ENCODE data around the gene TMEFF2.

The TMEFF2 gene

DNA sequence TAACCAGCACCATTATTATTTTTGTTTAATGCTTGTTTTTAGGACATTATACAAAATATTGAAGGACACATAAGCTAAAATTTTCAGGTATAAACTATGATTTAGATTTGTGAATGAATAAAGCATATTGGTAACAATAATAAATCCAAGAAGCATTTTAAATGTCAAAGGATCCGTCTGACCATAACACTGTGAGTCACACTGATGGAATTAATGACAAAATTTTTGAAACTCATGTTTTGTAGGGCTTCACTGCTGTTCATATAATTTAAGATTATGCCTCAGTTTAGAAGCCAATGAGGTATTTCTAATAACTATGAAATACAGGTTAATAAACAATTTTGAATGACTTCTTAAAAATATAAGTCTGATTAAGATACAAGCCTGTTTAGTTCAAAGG, 124.6 kb downstream of the TMEFF2 start:
- no peak for DNase-seq (ENCODE audit: low read depth in 1 of 2, low spot score in 1 of 2)

DNA sequence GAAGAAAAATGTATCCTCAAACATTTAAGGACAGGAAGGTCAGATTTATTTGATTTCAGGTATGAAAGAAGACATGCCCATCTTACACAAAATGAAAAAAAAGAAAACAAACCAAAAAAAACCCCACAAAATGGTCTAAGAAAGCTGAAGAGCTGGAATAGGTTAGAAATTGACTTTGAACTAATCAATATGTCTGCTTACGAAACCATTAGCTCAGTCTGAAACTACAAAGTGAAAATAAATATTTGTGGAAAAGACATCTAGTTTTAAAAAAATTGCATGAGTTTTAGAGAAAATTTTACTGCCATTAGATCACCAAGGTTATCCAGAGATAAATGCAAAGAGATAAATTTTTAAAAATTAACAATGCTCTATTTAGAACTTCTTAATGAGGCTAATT, 125.3 kb downstream of the TMEFF2 start:
- no peak for DNase-seq (ENCODE audit: low read depth in 1 of 2, low spot score in 1 of 2)

DNA sequence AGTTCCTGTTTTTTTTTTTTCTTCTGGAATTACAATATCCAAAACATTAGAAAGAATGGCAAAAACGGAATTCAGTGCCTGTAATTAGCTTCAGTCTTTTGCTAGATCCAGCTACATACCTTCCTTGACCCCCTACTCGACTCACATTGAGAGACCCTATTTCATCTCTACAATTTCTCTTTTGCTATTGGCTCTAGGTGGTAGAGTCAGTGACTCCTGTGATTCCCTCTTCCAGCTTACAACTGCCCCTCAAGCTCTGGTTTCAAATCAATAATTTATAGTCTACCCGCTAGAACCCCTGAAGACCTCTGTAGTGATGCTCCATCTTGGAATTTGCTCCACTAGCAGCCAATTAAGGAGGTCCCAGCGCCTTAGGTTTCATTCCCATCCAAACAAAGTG, 125.8 kb downstream of the TMEFF2 start:
- DNase-seq (ENCODE audit: low read depth in 1 of 2, low spot score in 1 of 2) = no peak

DNA sequence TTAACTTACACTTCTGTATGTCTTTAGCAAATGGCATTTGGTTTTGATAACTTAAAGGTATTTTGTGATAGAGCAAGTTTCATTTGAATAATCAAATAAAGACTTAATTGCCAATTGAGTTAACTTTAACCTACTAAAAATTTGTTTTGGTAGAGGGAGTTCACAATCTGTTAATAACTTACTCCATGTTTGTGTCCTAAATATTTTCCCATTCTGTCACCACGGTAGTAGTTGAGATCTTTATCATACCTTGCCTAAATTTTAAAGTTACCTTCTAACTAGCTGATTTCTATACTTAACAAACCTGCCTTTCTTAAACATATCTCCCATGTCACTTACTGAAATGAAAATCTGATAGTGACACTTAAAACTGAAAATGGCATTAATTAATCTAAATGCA, 127.1 kb downstream of the TMEFF2 start:
- no peak for DNase-seq (ENCODE audit: low read depth in 1 of 2, low spot score in 1 of 2)

DNA sequence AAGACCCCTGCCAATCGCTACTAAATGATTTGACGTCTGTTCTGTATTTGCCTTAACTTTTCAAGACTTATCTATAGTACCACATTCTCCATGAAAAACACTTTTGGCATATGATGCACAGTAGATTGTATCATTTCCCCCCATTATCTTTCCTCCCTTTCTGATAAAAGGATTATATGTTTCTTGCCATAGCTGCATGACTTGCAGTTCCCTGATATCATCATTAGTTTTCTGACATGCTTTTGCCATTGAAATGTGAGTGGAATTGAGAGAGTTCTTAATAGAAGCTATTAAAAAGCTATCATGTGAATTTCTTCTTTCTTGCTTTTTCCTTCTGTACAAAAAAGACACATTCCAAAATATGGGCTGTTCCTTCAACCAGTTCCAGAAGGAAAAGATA, 130.3 kb downstream of the TMEFF2 start:
- DNase-seq (ENCODE audit: low read depth in 1 of 2, low spot score in 1 of 2) = no peak

DNA sequence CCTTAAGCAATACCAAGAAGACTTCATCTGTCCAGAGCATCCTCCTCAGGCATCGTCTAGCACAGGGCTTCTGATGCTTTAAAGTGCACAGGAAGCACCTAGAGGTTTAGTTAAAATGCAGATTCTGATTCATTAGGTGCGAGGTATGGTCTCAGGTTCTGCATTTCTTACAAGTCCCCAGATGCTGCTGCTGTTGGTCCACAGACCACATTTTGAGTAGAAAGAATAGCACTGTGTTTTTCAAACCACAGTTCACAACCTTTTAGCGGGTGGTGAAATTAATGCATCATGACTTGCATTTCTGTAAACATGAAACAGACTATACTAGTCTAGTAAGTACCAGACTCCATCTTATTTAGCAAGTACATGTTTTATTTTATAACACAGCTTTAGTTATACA, 134.6 kb downstream of the TMEFF2 start:
- no peak for DNase-seq (ENCODE audit: low read depth in 1 of 2, low spot score in 1 of 2)

DNA sequence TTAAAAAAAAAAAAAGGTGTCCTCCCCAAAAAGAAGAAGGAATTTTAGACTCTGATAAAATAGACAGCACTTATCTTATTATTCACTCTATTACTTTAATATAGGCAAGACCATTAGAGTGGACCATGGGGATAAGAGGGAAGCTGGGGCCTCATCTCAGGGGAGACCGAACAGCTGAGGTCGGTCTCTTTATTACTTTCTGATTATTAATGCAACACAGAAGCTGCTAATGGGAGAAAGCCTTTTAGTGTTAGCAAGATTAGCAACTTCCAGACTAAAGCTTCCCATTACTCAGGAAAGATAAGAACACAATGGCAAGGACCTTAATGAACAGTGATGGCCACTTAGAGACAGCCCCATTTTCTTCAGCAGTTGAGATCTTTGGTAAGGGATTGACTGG, 135.5 kb downstream of the TMEFF2 start:
- DNase-seq (ENCODE audit: low read depth in 1 of 2, low spot score in 1 of 2) = no peak

DNA sequence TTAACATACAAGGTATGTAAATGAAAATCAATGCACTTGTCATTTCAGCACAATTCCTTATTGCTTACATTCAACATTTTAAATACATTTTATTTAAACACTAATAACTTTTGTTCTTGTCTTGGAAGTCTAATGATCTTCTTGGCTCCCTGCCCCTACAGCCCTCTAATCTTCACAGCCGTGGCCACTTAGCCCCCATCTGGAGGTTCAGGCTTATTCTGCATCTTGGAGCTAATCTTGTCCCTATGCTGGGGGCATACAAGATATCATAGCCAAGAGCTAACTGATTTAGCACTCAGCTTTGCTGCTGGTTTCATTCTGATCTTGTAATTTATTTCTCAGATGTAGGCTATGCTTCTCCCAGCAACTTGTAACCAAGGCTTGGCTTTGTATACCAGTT, 140.8 kb downstream of the TMEFF2 start:
- DNase-seq (ENCODE audit: low read depth in 1 of 2, low spot score in 1 of 2) = no peak

DNA sequence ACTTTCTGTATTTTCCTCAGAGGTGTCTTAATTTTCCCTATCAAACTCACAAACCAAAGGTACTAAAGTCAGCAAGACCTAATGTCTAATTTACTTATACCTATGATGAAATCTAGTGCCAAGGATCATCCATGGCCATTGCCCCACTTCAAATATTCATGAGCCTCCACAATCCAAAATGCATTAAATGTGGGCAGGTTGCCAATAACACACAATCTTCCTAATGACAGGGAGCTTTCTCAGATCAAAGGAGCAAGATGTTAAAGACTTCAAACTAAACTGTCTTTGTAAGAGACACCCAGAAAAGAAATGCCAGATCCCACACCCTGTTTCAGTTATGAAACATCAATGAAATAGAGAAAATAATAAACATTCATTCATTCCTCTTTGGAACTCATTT, 143.2 kb downstream of the TMEFF2 start:
- DNase-seq (ENCODE audit: low read depth in 1 of 2, low spot score in 1 of 2) = no peak

DNA sequence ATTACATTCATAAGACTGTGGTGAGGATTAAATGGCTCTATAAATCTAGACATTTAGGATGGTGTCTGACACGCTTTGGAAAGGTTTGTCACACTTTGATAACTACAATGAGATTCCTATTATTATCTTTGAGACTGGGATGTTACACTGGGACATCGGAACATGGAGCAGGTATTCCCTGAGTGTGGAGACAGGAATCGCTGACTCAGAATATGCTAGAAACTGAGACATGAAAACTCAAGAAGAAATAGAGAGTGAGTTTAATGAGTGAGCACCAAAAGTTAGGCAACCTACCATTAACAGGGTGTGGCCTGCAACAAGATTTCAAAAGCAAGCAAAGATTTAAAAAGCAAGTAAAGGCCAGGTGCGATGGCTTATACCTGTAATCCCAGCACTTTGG, 145.4 kb downstream of the TMEFF2 start:
- no peak for DNase-seq (ENCODE audit: low read depth in 1 of 2, low spot score in 1 of 2)

DNA sequence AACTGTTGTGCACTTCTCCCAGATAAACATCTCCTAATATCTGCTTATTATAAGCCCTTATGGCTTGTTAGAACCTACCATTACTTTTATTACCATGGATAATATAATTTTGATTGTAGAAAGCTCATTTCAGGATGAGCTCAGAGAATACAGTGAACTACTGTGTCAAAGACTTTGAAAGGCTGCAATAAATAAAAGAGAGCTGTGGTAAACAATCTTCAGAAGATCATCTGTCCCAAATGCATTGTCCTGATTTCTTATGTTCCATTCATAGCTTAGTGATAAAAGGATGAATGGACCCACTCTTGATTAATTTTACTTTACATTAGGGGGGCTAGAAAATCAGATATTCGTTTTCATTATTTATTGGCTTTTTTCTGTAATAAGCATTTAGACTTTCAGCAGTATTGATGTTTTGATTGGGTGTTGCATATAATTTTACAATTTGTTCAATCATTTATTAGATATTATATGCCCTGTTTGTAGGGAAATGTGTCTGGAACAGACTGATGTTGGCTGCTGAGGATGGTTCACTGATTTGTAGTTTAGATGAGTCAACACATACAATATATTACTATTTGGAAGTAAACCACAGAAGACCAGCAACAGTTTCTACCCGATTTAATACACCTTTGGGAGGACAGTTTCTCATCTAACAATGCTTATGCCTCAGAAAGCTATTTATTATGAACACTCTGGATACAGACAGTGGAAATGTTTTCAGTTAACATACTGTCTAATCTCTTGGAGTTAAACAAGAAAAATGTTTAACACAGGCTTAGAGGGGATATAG, 147.2 kb downstream of the TMEFF2 start:
- DNase-seq (ENCODE audit: low read depth in 1 of 2, low spot score in 1 of 2) = no peak

DNA sequence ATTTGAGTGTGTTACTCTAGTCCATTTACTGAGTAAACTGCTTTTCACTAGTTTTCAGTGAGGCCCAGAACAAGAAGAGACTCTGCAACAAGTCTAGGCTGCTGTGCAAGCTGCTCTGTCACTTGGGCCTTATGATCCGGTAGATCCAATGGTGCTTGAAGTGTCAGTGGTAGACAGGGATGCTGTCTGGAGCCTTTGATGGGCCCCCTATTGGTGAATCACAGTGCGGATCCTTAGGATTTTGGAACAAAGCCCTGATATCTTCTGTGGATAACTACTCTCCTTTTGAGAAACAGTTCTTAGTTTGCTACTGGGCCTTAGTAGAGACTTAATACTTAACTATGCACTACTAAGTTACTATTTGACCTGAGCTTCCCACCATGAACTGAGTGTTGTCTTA, 150.2 kb downstream of the TMEFF2 start:
- no peak for DNase-seq (ENCODE audit: low read depth in 1 of 2, low spot score in 1 of 2)

DNA sequence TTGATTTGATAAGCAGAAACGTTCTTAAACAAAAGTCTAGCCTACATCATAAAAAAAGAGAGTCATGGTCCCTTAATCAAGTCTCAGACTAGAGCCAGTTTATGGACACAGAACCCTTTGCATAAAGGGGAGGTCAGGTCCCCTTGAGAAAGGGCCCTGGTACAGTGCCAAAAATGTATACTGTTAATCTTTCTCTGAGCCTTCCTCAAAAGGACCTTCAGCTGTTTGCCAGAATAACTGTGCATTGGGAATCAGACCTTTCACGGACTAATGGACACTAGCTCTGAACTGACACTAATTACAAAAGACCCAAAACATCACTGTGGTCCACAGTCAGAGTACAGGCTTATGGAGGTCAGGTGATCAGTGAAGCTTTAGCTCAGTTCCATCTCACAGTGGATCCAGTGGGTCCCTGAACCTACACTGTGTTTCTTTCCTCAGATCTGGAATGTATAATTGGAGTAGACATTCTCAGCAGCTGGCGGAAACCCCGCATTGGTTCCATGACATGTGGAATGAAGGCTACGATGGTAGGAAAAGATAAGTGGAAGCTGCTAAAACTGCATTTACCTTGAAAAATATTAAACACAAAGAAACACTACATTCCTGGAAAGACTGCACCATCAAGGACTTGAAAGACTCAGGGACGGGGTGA, 151.4 kb downstream of the TMEFF2 start:
- no peak for DNase-seq (ENCODE audit: low read depth in 1 of 2, low spot score in 1 of 2)

DNA sequence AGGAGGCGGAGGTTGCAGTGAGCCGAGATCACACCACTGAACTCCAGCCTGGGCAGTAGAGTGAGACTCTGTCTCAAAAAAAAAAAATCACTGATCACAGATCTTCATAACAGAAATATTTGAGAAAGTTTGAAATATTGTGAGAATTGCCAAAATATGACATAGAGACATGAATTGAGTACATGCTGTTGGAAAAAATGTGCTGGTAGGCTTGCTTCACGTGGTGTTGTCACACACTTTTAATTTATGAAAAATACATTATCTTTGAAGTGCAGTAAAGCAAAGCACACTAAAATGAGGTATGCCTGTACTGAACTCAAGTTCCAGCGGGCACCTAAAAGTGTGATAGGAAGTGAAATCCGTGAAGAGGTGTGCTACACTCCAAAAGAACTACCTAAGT, 152.6 kb downstream of the TMEFF2 start:
- no peak for DNase-seq (ENCODE audit: low read depth in 1 of 2, low spot score in 1 of 2)

DNA sequence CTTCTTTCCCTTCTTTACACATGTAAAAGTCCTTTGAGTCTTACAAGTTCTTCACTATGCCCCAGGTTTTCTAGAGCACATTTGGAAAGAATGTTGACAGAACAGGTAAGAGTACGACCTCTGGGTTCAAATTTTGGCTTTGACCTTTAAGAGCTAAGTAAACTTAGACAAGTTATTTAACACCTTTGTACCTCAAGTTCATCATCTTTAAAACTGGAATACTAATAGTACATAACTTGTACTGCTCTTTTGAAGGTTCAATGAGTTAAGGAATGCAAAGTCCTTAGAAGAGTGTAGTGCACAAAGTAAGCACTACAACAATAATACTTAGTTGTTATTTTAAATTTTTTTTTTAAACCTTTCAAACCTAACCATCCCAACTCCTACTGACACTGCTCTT, 156.6 kb downstream of the TMEFF2 start:
- no peak for DNase-seq (ENCODE audit: low read depth in 1 of 2, low spot score in 1 of 2)

DNA sequence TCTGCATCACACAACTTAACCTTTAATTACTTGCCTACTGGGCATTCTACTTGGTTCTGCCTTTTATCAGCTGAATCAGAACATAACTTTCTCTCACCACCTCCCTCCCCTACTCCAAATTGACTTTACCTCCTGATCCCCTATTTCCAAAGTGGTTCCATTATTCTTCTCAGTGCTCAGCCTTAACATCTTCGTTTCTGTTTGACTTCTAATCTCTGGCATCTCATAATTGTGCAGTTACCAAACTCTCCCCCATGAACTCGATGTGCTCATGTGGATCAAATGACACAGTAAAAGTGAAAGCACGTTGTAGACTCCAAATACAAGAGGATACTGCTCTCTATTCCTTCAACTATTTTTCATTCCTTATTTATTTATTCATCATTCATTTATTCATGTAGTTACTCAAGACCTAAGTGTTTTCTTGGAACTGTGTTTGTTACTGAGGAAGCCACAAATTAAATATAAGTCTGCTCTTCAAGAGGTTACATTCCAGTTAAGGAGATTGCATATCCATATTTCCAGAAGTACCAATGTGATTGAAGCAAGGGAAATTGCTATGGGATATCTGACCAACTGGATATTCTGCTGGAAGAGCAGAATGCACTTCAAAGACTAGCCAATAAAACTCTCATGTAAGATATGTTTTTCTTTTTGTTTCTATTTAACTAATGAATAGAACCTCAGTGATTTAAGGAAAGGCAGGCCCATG, 158.8 kb downstream of the TMEFF2 start:
- DNase-seq (ENCODE audit: low read depth in 1 of 2, low spot score in 1 of 2) = no peak

DNA sequence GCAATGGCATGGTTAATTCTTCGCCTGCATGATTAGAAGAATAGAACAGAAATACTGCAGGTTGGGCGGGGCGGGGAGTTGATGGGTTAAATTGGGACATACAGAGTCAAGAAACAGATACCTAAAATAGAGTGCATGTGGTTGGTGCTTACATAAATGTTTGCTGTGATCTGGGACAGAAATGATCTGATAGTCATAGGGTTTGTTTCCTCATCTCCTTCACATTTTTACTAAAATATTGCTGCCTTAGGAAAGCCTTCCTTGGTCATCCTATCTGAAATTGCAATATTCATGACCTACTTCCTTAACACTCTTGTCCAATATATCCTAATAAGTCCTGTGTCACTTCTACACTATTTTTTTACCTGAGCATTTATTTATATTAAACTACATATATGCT, 163.9 kb downstream of the TMEFF2 start:
- DNase-seq (ENCODE audit: low read depth in 1 of 2, low spot score in 1 of 2) = no peak

DNA sequence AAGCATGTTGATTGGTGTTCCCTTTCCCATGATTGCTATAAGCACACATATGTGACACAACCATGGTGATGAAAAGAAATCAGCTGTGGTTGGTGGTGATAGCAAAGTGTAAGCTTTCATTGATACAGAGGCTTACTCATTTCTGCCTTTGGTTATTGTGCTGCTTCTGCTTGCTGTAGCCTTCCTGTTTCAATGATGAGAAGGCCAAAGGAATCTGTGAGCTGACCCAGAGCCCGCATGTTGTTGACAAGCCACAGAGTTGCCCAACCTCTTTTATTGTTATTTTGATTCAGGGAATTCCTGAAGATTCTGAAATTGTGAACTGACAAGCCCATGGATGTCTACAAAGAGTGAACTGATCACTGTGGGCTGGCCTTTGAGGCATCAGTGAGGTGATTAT, 164.4 kb downstream of the TMEFF2 start:
- DNase-seq (ENCODE audit: low read depth in 1 of 2, low spot score in 1 of 2) = no peak

DNA sequence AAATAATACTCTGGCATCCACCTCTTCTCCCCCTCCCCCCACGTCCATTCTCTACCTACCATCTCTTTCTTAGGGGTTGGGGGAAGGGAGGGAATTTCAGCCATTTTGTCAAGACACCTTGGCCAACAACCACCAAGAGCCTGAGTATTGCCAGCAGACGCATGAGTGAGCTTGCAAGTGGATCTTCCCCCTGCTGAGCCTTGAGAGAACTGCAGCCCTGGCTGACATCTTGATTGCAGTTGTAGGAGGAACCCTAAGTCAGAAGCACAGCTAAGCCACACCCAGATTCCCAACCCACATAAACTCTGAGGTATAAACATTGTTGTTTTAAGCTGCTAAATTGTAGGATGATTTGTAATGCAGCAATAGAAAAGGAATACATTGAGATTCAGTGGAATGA, 165.6 kb downstream of the TMEFF2 start:
- DNase-seq (ENCODE audit: low read depth in 1 of 2, low spot score in 1 of 2) = no peak

DNA sequence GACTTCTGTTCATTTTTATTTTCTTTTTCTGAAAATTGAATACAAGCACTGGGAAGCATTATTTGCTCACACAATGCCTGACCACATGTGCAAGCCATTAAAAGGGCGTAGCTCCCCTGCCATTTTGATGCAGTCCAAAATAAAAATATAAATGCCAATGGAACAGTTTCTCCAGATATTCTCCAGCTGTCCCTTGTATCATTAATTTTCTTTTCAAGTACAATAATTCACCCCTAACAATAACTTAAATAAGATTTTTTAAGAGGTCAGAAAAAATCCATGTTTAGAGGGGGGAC, 168.0 kb downstream of the TMEFF2 start:
- no peak for DNase-seq (ENCODE audit: low read depth in 1 of 2, low spot score in 1 of 2)

DNA sequence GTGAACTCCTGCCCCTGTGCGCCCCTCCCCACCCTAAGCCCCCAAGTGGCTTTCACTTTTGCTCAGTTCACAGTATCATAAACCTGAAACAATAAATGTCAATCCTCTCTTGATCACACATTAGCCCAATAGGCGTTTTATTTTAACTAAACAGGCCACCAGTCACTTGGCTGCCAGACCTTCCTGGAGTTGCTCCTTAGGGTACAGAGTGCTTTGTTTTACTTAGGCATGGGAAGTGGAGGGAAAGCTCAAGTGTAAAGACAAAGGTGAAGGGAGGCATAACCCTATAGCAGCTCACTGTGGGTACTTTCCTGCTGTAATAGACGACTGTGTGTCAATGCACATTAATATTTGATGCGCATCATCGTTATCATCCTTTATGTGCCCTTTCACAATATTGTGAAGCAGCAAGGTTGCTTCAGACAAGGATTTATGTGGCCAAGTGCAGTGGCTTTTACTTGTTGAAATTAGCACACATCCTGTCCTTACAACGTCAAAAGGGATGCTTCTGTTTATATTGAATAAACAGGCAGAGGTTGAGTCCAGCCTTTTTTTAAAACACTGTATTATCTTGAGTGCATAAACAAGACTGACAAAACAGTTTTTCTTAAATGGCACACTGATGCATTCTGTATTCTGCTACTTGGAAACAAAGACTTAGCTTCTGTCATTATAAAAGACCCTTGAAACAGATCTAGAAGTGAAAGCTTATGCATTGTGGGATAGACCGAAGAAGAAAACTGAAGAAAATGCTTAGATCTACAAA, 168.5 kb downstream of the TMEFF2 start:
- DNase-seq (ENCODE audit: low read depth in 1 of 2, low spot score in 1 of 2) = no peak

DNA sequence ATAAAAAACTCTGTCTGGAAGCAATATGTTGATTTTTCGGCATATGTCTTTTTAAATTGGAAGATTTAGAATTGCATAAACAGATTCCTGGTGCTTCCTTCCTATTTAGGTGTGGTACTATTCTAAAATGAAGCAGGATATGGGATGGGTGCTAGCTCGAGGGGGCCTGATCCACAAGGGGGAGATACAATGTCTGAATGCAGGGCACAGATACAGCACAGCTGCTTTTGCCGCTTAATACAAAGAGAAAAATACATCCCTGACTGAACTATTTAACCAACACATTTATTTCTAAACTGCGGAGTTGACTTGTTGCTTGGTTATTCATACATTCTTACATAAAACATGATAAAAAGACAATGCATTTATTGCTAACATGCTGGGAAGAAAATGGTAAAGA, 169.1 kb downstream of the TMEFF2 start:
- no peak for DNase-seq (ENCODE audit: low read depth in 1 of 2, low spot score in 1 of 2)
